ENCODE data around the gene GRIFIN. TPM values are rescaled to one million over a fixed set of nuclear protein-coding genes. Genes with fewer than 3 reads are reported as not detected.

Gene GRIFIN
- total RNA-seq, 1 donor from 2014 or later: not detected

DNA sequence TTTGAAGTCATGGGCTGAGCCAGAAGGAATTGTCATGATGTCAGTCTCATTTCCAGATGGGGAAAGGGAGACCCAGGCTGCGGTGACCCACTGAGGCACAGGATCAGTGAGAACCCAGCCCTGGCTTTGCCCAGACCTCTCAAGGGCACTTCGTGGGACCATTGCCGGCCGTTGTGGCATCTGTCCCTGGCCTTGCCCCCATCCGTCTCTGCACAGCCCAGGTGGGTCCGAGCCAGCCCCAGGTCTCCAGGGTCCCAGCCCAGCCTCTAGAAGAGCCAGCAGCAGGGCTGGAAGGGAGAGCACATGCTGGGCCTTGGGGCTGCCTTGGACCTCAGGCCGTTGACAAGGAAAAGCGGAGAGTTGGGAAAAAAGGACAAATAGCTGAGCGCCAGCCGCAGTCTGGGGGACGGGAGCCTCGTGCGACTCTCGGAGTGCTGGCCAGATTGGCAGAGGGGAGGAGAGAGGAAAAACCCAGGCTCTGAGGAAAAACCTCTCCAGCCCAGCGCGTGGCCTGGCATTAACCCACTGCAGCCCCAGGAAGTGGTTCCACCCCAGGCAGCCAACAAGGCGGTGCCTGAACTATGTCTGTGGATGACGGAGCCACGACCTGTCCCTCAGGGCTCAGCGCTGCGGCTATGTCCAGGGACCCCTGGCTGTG is 30.2 kb downstream of the GRIFIN start:
- Mint-ChIP-seq H3K4me3 (no peak overlapping the region), H3K4me1 (no peaks in the 10 kb centered on the region), H3K36me3 (ENCODE audit: low read depth) (peaks cover 3% of the 10 kb centered on the region), H3K27me3 (no peaks in the 10 kb centered on the region), H3K9me3 (no peaks in the 10 kb centered on the region), H3K27ac (no peak overlapping the region)
- ChIA-PET CTCF (no interaction called here), POLR2A (no interaction called here)
- ATAC-seq (ENCODE audit: low read depth) (no peak), DNase-seq (no peak)
- TF ChIP-seq, protein P1, sequence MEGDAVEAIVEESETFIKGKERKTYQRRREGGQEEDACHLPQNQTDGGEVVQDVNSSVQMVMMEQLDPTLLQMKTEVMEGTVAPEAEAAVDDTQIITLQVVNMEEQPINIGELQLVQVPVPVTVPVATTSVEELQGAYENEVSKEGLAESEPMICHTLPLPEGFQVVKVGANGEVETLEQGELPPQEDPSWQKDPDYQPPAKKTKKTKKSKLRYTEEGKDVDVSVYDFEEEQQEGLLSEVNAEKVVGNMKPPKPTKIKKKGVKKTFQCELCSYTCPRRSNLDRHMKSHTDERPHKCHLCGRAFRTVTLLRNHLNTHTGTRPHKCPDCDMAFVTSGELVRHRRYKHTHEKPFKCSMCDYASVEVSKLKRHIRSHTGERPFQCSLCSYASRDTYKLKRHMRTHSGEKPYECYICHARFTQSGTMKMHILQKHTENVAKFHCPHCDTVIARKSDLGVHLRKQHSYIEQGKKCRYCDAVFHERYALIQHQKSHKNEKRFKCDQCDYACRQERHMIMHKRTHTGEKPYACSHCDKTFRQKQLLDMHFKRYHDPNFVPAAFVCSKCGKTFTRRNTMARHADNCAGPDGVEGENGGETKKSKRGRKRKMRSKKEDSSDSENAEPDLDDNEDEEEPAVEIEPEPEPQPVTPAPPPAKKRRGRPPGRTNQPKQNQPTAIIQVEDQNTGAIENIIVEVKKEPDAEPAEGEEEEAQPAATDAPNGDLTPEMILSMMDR (IDR thresholded peaks at IDR 0.05): no peak
- intact Hi-C loops (cut with micrococcal nuclease): no loop called here

DNA sequence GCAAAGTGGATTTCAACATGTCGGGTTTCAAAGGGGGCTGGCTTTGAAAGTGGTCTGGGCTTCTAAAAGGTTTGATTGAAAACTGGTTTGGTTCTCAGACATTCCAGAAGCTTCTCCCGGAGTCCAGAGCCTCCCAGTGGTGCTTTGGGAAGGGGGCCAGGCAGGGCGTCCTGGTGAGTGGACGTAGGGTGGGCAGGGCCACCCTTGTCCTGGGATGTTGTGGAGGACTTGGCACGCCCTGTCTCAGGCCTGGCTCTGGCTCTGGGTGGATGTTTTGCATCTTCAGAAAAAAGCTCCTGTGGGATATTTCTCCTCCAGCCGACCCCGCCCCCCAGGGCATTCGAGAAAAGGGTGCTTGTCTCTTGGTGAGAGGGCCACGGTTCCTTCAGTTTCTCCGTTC is 31.2 kb downstream of the GRIFIN start:
- peaks cover 3% of the 10 kb centered on the region for H3K36me3 Mint-ChIP-seq (ENCODE audit: low read depth)
- no peaks in the 10 kb centered on the region for H3K27me3 Mint-ChIP-seq
- CTCF ChIA-PET: no interaction called here
- POLR2A ChIA-PET: no interaction called here
- TF ChIP-seq, protein P1 (IDR thresholded peaks at IDR 0.05): no peak
- ATAC-seq (ENCODE audit: low read depth) (no peak), DNase-seq (no peak)
- intact Hi-C loops (cut with micrococcal nuclease): no loop called here
- no peak overlapping the region for H3K27ac Mint-ChIP-seq
- H3K9me3 Mint-ChIP-seq: no peaks in the 10 kb centered on the region
- H3K4me1 Mint-ChIP-seq: no peaks in the 10 kb centered on the region
- no peak overlapping the region for H3K4me3 Mint-ChIP-seq

DNA sequence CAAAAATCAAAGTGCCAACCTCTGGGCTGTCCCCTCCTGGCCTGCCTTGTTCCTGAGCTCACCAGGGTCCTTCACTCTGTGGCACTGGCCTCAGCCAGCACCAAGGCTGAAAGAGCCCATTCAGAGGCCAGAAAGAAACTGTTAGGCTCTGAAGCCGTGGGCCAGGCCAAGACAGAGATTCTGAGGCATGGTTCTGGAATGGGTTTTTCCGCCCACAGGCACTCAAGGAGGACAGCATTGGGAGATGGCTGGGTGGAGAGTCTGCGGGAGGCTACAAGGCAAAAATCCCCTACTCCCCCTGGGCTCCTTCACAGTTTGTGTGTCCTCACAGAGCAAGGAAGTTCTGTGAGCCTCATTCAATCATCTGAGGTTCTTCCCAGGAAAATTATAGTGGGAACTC is 31.7 kb downstream of the GRIFIN start:
- no peak for ATAC-seq (ENCODE audit: low read depth)
- POLR2A ChIA-PET: interaction anchor here (0.7 kb wide), 1 partner anchor 12 kb away, joined by 5 read pairs; no protein-coding TSS in a partner anchor

DNA sequence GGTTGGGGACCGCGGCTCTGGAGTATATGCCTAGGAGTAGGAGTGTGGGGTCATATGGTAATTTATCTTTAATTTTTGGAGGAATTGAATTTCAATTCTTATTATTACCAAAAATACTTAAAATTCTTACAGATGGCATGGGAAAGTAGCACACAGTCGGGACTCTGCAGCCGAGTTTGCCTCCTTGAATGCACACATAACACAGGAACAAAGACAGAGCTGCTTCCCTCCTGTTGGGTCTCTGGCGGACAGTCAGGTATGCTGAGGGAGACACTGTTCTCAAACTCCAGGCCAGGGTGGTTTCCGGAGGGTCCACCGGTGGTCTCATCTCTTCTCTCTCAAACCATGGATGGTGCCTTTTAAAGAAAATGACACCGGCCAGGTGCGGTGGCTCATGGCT is 32.7 kb downstream of the GRIFIN start:
- ChIA-PET POLR2A (no interaction called here), CTCF (no interaction called here)
- H3K27ac Mint-ChIP-seq: no peak overlapping the region
- no peaks in the 10 kb centered on the region for H3K9me3 Mint-ChIP-seq
- no peak overlapping the region for H3K4me3 Mint-ChIP-seq
- intact Hi-C loops (cut with micrococcal nuclease): loop anchor here (5.0 kb wide), 1 partner anchor 36 kb away; no protein-coding TSS in a partner anchor
- DNase-seq (no peak), ATAC-seq (ENCODE audit: low read depth) (no peak)
- no peaks in the 10 kb centered on the region for H3K27me3 Mint-ChIP-seq
- TF ChIP-seq, protein P1 (IDR thresholded peaks at IDR 0.05): no peak
- no peaks in the 10 kb centered on the region for H3K4me1 Mint-ChIP-seq
- peaks cover 10% of the 10 kb centered on the region for H3K36me3 Mint-ChIP-seq (ENCODE audit: low read depth)

More for the DNA sequence above, 31.7 kb downstream of the GRIFIN start:
- DNase-seq: no peak
- intact Hi-C loops (cut with micrococcal nuclease): loop anchor here (5.0 kb wide), 1 partner anchor 37 kb away; no protein-coding TSS in a partner anchor
- Mint-ChIP-seq H3K36me3 (ENCODE audit: low read depth) (peaks cover 5% of the 10 kb centered on the region), H3K27ac (no peak overlapping the region), H3K27me3 (no peaks in the 10 kb centered on the region), H3K4me3 (no peak overlapping the region), H3K4me1 (no peaks in the 10 kb centered on the region), H3K9me3 (no peaks in the 10 kb centered on the region)
- TF ChIP-seq, protein P1 (IDR thresholded peaks at IDR 0.05): no peak
- CTCF ChIA-PET: no interaction called here

DNA sequence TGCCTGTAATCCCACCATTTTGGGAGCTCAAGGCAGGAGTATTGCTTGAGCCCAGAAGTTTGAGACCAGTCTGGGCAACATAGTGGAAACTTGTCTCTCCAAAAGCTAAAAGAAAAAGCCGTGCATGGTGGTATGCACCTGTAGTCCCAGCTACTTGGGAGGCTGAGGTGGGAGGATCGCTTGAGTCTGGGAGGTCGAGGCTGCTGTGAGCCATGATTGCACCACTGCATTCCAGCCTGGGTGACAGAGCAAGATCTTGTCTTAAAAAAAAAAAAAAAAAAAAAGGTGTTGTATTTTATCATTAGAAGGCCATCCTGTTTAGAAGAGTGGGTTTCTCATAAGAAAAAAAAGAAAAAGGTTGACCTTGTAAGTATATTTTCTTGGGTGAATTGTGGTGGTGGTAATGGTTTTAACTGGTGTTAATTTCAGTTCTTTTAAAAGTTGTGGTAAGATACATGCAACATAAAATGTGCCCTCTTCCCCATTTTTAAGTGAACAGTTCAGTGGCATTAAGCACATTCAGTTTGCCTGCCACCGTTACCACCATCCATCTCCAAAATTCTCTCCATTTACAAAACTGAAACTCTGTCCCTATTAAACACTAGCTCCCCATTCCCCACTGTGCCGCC is 34.7 kb downstream of the GRIFIN start:
- no peaks in the 10 kb centered on the region for H3K27me3 Mint-ChIP-seq
- CTCF ChIA-PET: interaction anchor here (1.6 kb wide), 1 partner anchor 9 kb away, joined by 6 read pairs; no protein-coding TSS in a partner anchor

More for the DNA sequence above, 34.7 kb downstream of the GRIFIN start:
- TF ChIP-seq, protein P1 (IDR thresholded peaks at IDR 0.05): no peak
- no peak overlapping the region for H3K27ac Mint-ChIP-seq
- ATAC-seq (ENCODE audit: low read depth) (no peak), DNase-seq (no peak)
- H3K4me1 Mint-ChIP-seq: no peaks in the 10 kb centered on the region
- POLR2A ChIA-PET: no interaction called here
- H3K9me3 Mint-ChIP-seq: no peaks in the 10 kb centered on the region
- peaks cover 17% of the 10 kb centered on the region for H3K36me3 Mint-ChIP-seq (ENCODE audit: low read depth)
- intact Hi-C loops (cut with micrococcal nuclease): loop anchor here (5.0 kb wide), 1 partner anchor 34 kb away; no protein-coding TSS in a partner anchor
- no peak overlapping the region for H3K4me3 Mint-ChIP-seq

Measured in activated B cell treated with CpG ODN at 0.5 μM for 24 hours (primary cell).